Measurements from ENCODE around the gene TMEM31.

The TMEM31 gene

GRCh38 chrX:103729015-103729414 lies 18.3 kb downstream of the TMEM31 start:
- no peaks in the 10 kb centered on the region for H3K36me3 ChIP-seq (ENCODE audit: insufficient read depth, low read length)
- peaks cover 0 to 15% of the 10 kb centered on the region in 2 donors for H3K27me3 ChIP-seq (ENCODE audit: control insufficient read depth in 1 of 2, insufficient read depth in 2 of 2, low read length in 2 of 2)
- H3K4me1 ChIP-seq (ENCODE audit: insufficient read depth, low read length), result no peaks in the 10 kb centered on the region
- H3K9ac ChIP-seq (ENCODE audit: low read length), result no peak overlapping the region
- no peak overlapping the region for H3K4me3 ChIP-seq (ENCODE audit: low read depth in 1 of 2, low read length in 2 of 2)
- no peak overlapping the region for H3K27ac ChIP-seq (ENCODE audit: low read depth, low read length)
- no peaks in the 10 kb centered on the region for H3K9me3 ChIP-seq (ENCODE audit: low read length)

- Histone ChIP-seq H3K27me3 (ENCODE audit: control insufficient read depth in 1 of 2, insufficient read depth in 2 of 2, low read length in 2 of 2) (peaks cover 0 to 7% of the 10 kb centered on the region in 2 donors), H3K9ac (ENCODE audit: low read length) (no peak overlapping the region), H3K4me1 (ENCODE audit: insufficient read depth, low read length) (no peaks in the 10 kb centered on the region), H3K9me3 (ENCODE audit: low read length) (no peaks in the 10 kb centered on the region), H3K36me3 (ENCODE audit: insufficient read depth, low read length) (no peaks in the 10 kb centered on the region), H3K4me3 (ENCODE audit: low read depth in 1 of 2, low read length in 2 of 2) (no peak overlapping the region), H3K27ac (ENCODE audit: low read depth, low read length) (no peak overlapping the region)
These were observed 19.6 kb downstream of the TMEM31 start for GRCh38 chrX:103730147-103730795.

GRCh38 chrX:103730796-103731493 lies 20.2 kb downstream of the TMEM31 start:
- Histone ChIP-seq H3K27ac (ENCODE audit: low read depth, low read length) (no peak overlapping the region), H3K4me1 (ENCODE audit: insufficient read depth, low read length) (no peaks in the 10 kb centered on the region), H3K9me3 (ENCODE audit: low read length) (no peaks in the 10 kb centered on the region), H3K4me3 (ENCODE audit: low read depth in 1 of 2, low read length in 2 of 2) (no peak overlapping the region), H3K27me3 (ENCODE audit: control insufficient read depth in 1 of 2, insufficient read depth in 2 of 2, low read length in 2 of 2) (peaks cover 0 to 1% of the 10 kb centered on the region in 2 donors), H3K9ac (ENCODE audit: low read length) (no peak overlapping the region), H3K36me3 (ENCODE audit: insufficient read depth, low read length) (no peaks in the 10 kb centered on the region)

DNA sequence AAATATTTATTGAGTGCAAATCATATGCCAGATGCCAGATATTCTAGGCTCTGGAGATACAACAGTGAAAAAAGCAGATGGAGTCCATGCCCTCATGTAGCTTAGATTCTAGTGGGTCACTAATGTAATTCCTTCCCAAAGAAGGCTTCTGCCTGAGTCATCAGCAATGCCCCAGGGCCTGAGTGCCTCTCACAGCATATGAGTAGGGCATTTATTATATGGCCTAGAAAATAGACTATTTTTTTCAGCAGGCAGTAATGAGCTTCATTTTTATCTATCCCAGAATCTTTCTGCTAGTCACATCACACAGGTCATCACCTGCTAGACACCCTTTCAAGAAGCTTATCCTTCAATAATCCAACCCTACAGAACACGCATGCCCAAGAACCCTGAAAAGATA lies 22.3 kb downstream of the TMEM31 start:
- H3K27me3 ChIP-seq (ENCODE audit: control insufficient read depth in 1 of 2, insufficient read depth in 2 of 2, low read length in 2 of 2), result no peaks in the 10 kb centered on the region
- no peaks in the 10 kb centered on the region for H3K4me1 ChIP-seq (ENCODE audit: insufficient read depth, low read length)

GRCh38 chrX:103734125-103734760 lies 23.5 kb downstream of the TMEM31 start:
- Histone ChIP-seq H3K27me3 (ENCODE audit: control insufficient read depth in 1 of 2, insufficient read depth in 2 of 2, low read length in 2 of 2) (no peaks in the 10 kb centered on the region), H3K27ac (ENCODE audit: low read depth, low read length) (no peak overlapping the region), H3K36me3 (ENCODE audit: insufficient read depth, low read length) (no peaks in the 10 kb centered on the region), H3K9ac (ENCODE audit: low read length) (no peak overlapping the region), H3K9me3 (ENCODE audit: low read length) (no peaks in the 10 kb centered on the region), H3K4me3 (ENCODE audit: low read depth in 1 of 2, low read length in 2 of 2) (no peak overlapping the region), H3K4me1 (ENCODE audit: insufficient read depth, low read length) (no peaks in the 10 kb centered on the region)

More for the DNA sequence above, 22.3 kb downstream of the TMEM31 start:
- Histone ChIP-seq H3K4me3 (ENCODE audit: low read depth in 1 of 2, low read length in 2 of 2) (no peak overlapping the region), H3K27ac (ENCODE audit: low read depth, low read length) (no peak overlapping the region), H3K9ac (ENCODE audit: low read length) (no peak overlapping the region), H3K9me3 (ENCODE audit: low read length) (no peaks in the 10 kb centered on the region), H3K36me3 (ENCODE audit: insufficient read depth, low read length) (no peaks in the 10 kb centered on the region)

GRCh38 chrX:103737696-103738095 lies 27.0 kb downstream of the TMEM31 start:
- no peaks in the 10 kb centered on the region for H3K9me3 ChIP-seq (ENCODE audit: low read length)
- H3K27me3 ChIP-seq (ENCODE audit: control insufficient read depth in 1 of 2, insufficient read depth in 2 of 2, low read length in 2 of 2), result no peaks in the 10 kb centered on the region
- H3K27ac ChIP-seq (ENCODE audit: low read depth, low read length), result no peak overlapping the region
- H3K36me3 ChIP-seq (ENCODE audit: insufficient read depth, low read length), result no peaks in the 10 kb centered on the region
- H3K4me1 ChIP-seq (ENCODE audit: insufficient read depth, low read length), result no peaks in the 10 kb centered on the region
- no peak overlapping the region for H3K9ac ChIP-seq (ENCODE audit: low read length)
- no peak overlapping the region for H3K4me3 ChIP-seq (ENCODE audit: low read depth in 1 of 2, low read length in 2 of 2)

DNA sequence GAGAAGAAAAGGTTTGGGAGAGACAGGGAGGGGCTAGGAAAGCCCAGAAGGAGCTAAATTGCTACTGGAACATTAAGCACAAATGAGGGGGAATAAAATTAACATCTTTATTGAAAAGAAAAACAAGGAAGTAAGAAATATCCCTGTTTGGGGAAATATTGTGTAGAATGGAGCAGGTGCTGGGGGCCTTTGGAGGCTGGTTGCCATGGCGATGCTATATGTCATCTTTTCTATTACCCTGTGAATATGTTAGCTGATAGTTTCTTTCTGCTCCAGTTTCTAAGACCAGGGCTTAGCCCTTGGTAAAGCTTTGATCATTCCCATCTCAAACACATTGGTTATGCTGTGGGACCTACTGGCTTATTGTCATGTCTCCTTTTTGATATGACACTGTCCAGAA lies 28.7 kb downstream of the TMEM31 start:
- H3K27ac ChIP-seq (ENCODE audit: low read depth, low read length), result no peak overlapping the region
- no peak overlapping the region for H3K9ac ChIP-seq (ENCODE audit: low read length)
- no peaks in the 10 kb centered on the region for H3K9me3 ChIP-seq (ENCODE audit: low read length)
- H3K27me3 ChIP-seq (ENCODE audit: control insufficient read depth in 1 of 2, insufficient read depth in 2 of 2, low read length in 2 of 2), result no peaks in the 10 kb centered on the region
- H3K4me3 ChIP-seq (ENCODE audit: low read depth in 1 of 2, low read length in 2 of 2), result no peak overlapping the region
- no peaks in the 10 kb centered on the region for H3K36me3 ChIP-seq (ENCODE audit: insufficient read depth, low read length)
- H3K4me1 ChIP-seq (ENCODE audit: insufficient read depth, low read length), result no peaks in the 10 kb centered on the region

- Histone ChIP-seq H3K4me1 (ENCODE audit: insufficient read depth, low read length) (no peaks in the 10 kb centered on the region), H3K36me3 (ENCODE audit: insufficient read depth, low read length) (no peaks in the 10 kb centered on the region), H3K4me3 (ENCODE audit: low read depth in 1 of 2, low read length in 2 of 2) (no peak overlapping the region)
These were observed 31.2 kb downstream of the TMEM31 start for GRCh38 chrX:103741879-103742278.

GRCh38 chrX:103742339-103742738 lies 31.6 kb downstream of the TMEM31 start:
- Histone ChIP-seq H3K4me1 (ENCODE audit: insufficient read depth, low read length) (no peaks in the 10 kb centered on the region), H3K9ac (ENCODE audit: low read length) (no peak overlapping the region), H3K27me3 (ENCODE audit: control insufficient read depth in 1 of 2, insufficient read depth in 2 of 2, low read length in 2 of 2) (no peaks in the 10 kb centered on the region), H3K27ac (ENCODE audit: low read depth, low read length) (no peak overlapping the region), H3K4me3 (ENCODE audit: low read depth in 1 of 2, low read length in 2 of 2) (no peak overlapping the region), H3K9me3 (ENCODE audit: low read length) (no peaks in the 10 kb centered on the region), H3K36me3 (ENCODE audit: insufficient read depth, low read length) (no peaks in the 10 kb centered on the region)

More at GRCh38 chrX:103741879-103742278, 31.2 kb downstream of the TMEM31 start:
- no peak overlapping the region for H3K27ac ChIP-seq (ENCODE audit: low read depth, low read length)
- no peaks in the 10 kb centered on the region for H3K9me3 ChIP-seq (ENCODE audit: low read length)
- H3K9ac ChIP-seq (ENCODE audit: low read length), result no peak overlapping the region
- H3K27me3 ChIP-seq (ENCODE audit: control insufficient read depth in 1 of 2, insufficient read depth in 2 of 2, low read length in 2 of 2), result no peaks in the 10 kb centered on the region

DNA sequence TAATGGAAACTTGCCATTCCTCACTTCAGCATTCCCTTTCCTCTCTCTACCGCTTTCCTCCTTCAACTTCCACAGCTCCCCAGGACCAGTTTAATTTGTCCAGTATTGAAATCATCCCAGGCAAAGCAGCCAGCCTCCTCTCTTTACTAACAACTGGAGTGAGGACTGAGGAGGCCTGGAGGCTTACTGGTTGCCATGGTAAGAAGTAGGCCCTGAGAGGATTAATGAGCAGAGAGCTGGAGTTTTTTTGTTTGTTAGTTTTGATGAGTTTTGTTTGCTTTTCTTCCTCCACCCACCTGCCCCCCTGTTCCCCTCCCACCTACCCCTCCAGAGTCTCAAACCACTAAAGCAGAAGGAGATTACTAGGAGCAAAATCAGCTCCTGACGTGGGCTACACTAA lies 36.5 kb downstream of the TMEM31 start:
- no peaks in the 10 kb centered on the region for H3K27me3 ChIP-seq (ENCODE audit: control insufficient read depth in 1 of 2, insufficient read depth in 2 of 2, low read length in 2 of 2)
- no peak overlapping the region for H3K9ac ChIP-seq (ENCODE audit: low read length)
- no peak overlapping the region for H3K27ac ChIP-seq (ENCODE audit: low read depth, low read length)
- H3K4me3 ChIP-seq (ENCODE audit: low read depth in 1 of 2, low read length in 2 of 2), result no peak overlapping the region
- no peaks in the 10 kb centered on the region for H3K4me1 ChIP-seq (ENCODE audit: insufficient read depth, low read length)
- H3K36me3 ChIP-seq (ENCODE audit: insufficient read depth, low read length), result no peaks in the 10 kb centered on the region
- no peaks in the 10 kb centered on the region for H3K9me3 ChIP-seq (ENCODE audit: low read length)

GRCh38 chrX:103754401-103754800 lies 43.7 kb downstream of the TMEM31 start:
- H3K4me3 ChIP-seq (ENCODE audit: low read depth in 1 of 2, low read length in 2 of 2), result no peak overlapping the region
- no peak overlapping the region for H3K9ac ChIP-seq (ENCODE audit: low read length)
- H3K27me3 ChIP-seq (ENCODE audit: control insufficient read depth in 1 of 2, insufficient read depth in 2 of 2, low read length in 2 of 2), result no peaks in the 10 kb centered on the region
- H3K27ac ChIP-seq (ENCODE audit: low read depth, low read length), result no peak overlapping the region
- no peaks in the 10 kb centered on the region for H3K36me3 ChIP-seq (ENCODE audit: insufficient read depth, low read length)
- no peaks in the 10 kb centered on the region for H3K4me1 ChIP-seq (ENCODE audit: insufficient read depth, low read length)
- H3K9me3 ChIP-seq (ENCODE audit: low read length), result no peaks in the 10 kb centered on the region
